Stimulated activated naive CD4-positive, alpha-beta T cell treated with Interleukin-2 at 50 U/mL for 16 hours (primary cell): ENCODE data around the gene TTC14.
A peak's percentile ranks its signal among the peaks of the same experiment; 100 is the strongest.
"Not testable (repeated sequence)": the region's sequence is repeated elsewhere in the genome, so short reads cannot be mapped to it uniquely, and the experiment has no call there.

Source experiments
- DNase-seq: peaks from one replicate; lab custom pipeline; 2025; lab: John Stamatoyannopoulos, UW

Gene TTC14

GRCh38 chr3:180601688-180602666 lies at the start of gene TTC14:
Gene TTC14, plus strand, starts transcription at chr3:180602163. Its CDS starts 99 bp downstream, at chr3:180602262.
- peak; percentile 93 for DNase-seq

- DNase-seq, result no peak
These were observed 38.6 kb upstream of the TTC14 start for GRCh38 chr3:180563406-180563805.

GRCh38 chr3:180564676-180565075 lies 37.3 kb upstream of the TTC14 start:
- no peak for DNase-seq

- no peak for DNase-seq
These were observed 31.7 kb upstream of the TTC14 start for GRCh38 chr3:180570238-180570637.

- no peak for DNase-seq
These were observed 29.9 kb upstream of the TTC14 start for GRCh38 chr3:180571831-180572598.

- DNase-seq, result no peak
These were observed 26.4 kb upstream of the TTC14 start for GRCh38 chr3:180575571-180575970.

- DNase-seq, result no peak
These were observed 21.0 kb upstream of the TTC14 start for GRCh38 chr3:180580934-180581333.

GRCh38 chr3:180590396-180590795 lies 11.6 kb upstream of the TTC14 start:
- DNase-seq, result no peak

GRCh38 chr3:180593631-180594030 lies 8.3 kb upstream of the TTC14 start:
- not testable (repeated sequence) for DNase-seq

- DNase-seq, result no peak
These were observed 7.1 kb upstream of the TTC14 start for GRCh38 chr3:180594631-180595558.

GRCh38 chr3:180595559-180595935 lies 6.4 kb upstream of the TTC14 start:
- DNase-seq, result no peak

GRCh38 chr3:180600473-180600872 lies 1.5 kb upstream of the TTC14 start:
- DNase-seq, result no peak

GRCh38 chr3:180611006-180611405 lies 9.0 kb downstream of the TTC14 start:
- no peak for DNase-seq

- no peak for DNase-seq
These were observed 10.4 kb downstream of the TTC14 start for GRCh38 chr3:180612364-180612763.

- no peak for DNase-seq
These were observed 14.0 kb downstream of the TTC14 start for GRCh38 chr3:180615954-180616353.

- no peak for DNase-seq
These were observed 15.1 kb downstream of the TTC14 start for GRCh38 chr3:180617049-180617448.

- not testable (repeated sequence) for DNase-seq
These were observed 16.6 kb downstream of the TTC14 start for GRCh38 chr3:180618563-180618962.

- no peak for DNase-seq
These were observed 17.8 kb downstream of the TTC14 start for GRCh38 chr3:180619723-180620122.

GRCh38 chr3:180624714-180625113 lies 22.8 kb downstream of the TTC14 start:
- DNase-seq, result no peak

GRCh38 chr3:180626844-180627243 lies 24.9 kb downstream of the TTC14 start:
- DNase-seq, result no peak

GRCh38 chr3:180630371-180630770 lies 28.4 kb downstream of the TTC14 start:
- DNase-seq, result no peak

- no peak for DNase-seq
These were observed 29.4 kb downstream of the TTC14 start for GRCh38 chr3:180631317-180631716.
